SK-N-SH (cell line): ENCODE data around the gene KYNU. TPM values are rescaled to one million over a fixed set of nuclear protein-coding genes. Genes with fewer than 3 reads are reported as not detected.

Experiments
- CTCF ChIA-PET: fragments of 300-600, 350-600 bp; formaldehyde crosslinking; extraction: SDS; loops from one replicate; lab custom pipeline; 2021; lab: Yijun Ruan, JAX
- POLR2A ChIA-PET: fragments of 350-600 bp; sonication (Branson Sonifier 250); formaldehyde crosslinking; extraction: SDS; loops from one replicate; lab custom pipeline; 2020; ENCODE audit warnings: antibody characterized with exemption, inconsistent platforms; lab: Yijun Ruan, JAX
- DNase-seq: peaks from one replicate; pipeline ENCODE4 v3.0.0; 2012
- H2AFZ ChIP-seq: fragments of 200-600 bp; sonication (generic); 2 replicates; pipeline ENCODE4 v1.8.1; 2016; ENCODE audit warnings: antibody characterized with exemption, mild to moderate bottlenecking, low read depth
- H3F3A ChIP-seq: fragments of 200-600 bp; sonication (generic); replicated peaks from 2 replicates; pipeline ENCODE3; 2016; ENCODE audit warnings: antibody characterized with exemption, mild to moderate bottlenecking; ENCODE audit not compliant: insufficient read depth
- H3K27ac ChIP-seq, 2 experiments: fragments of 200-500 bp in 1 of 2; fragments of 200-600 bp in 1 of 2; sonication (Bioruptor generic) in 1 of 2; sonication (generic), shearing (Covaris generic) in 1 of 2; 2 replicates each; pipeline versions ENCODE4 v1.5.1 to v1.6.1; 2014 to 2016; ENCODE audit warnings: low read depth in 2 of 2, inconsistent platforms in 1 of 2, low read length in 1 of 2, mild to moderate bottlenecking in 1 of 2, mixed read lengths in 1 of 2
- H3K27me3 ChIP-seq: fragments of 200-600 bp; sonication (generic), shearing (Covaris generic); 2 replicates; pipeline ENCODE4 v1.6.1; 2016; ENCODE audit warnings: mixed run types; ENCODE audit not compliant: insufficient read depth
- H3K36me3 ChIP-seq, 2 experiments: fragments of 200-500 bp in 1 of 2; fragments of 200-600 bp in 1 of 2; sonication (Bioruptor generic) in 1 of 2; sonication (generic) in 1 of 2; replicated peaks in 1 of 2; 2 replicates each; pipeline versions ENCODE3 to v1.5.1; 2014 to 2016; ENCODE audit warnings: low read length in 1 of 2, mild to moderate bottlenecking in 1 of 2; ENCODE audit not compliant: insufficient read depth in 2 of 2, control insufficient read depth in 1 of 2
- H3K4me1 ChIP-seq, 2 experiments: fragments of 200-500 bp in 1 of 2; fragments of 200-600 bp in 1 of 2; sonication (Bioruptor generic) in 1 of 2; sonication (generic), shearing (Covaris generic) in 1 of 2; 2 replicates each; pipeline versions ENCODE4 v1.5.1 to v1.6.1; 2014 to 2016; ENCODE audit warnings: low read depth in 1 of 2, low read length in 1 of 2, mixed run types in 1 of 2; ENCODE audit not compliant: insufficient read depth in 2 of 2, control insufficient read depth in 1 of 2
- H3K4me2 ChIP-seq: fragments of 200-600 bp; sonication (generic), shearing (Covaris generic); 2 replicates; pipeline ENCODE4 v1.6.1; 2017; ENCODE audit warnings: mixed run types
- H3K4me3 ChIP-seq, 2 experiments: fragments of 200-500 bp in 1 of 2; fragments of 200-600 bp in 1 of 2; sonication (Bioruptor generic) in 1 of 2; sonication (generic), shearing (Covaris generic) in 1 of 2; 2 replicates each; pipeline versions ENCODE4 v1.5.1 to v1.8.1; 2014 to 2016; ENCODE audit warnings: low read depth in 2 of 2, inconsistent platforms in 1 of 2, low read length in 1 of 2, mild to moderate bottlenecking in 1 of 2, mixed read lengths in 1 of 2, moderate library complexity in 1 of 2
- H3K79me2 ChIP-seq: fragments of 200-600 bp; sonication (generic); 2 replicates; pipeline ENCODE4 v1.8.1; 2017; ENCODE audit warnings: mild to moderate bottlenecking; ENCODE audit not compliant: insufficient read depth
- H3K9ac ChIP-seq: fragments of 200-600 bp; sonication (generic); 2 replicates; pipeline ENCODE4 v1.6.1; 2017; ENCODE audit warnings: mixed run types
- H3K9me2 ChIP-seq: fragments of 200-600 bp; sonication (generic); 2 replicates; pipeline ENCODE4 v1.6.1; 2017; ENCODE audit warnings: mixed run types
- H3K9me3 ChIP-seq: fragments of 200-600 bp; sonication (generic); 2 replicates; pipeline ENCODE4 v1.6.1; 2017; ENCODE audit warnings: mixed run types, mild to moderate bottlenecking, moderate library complexity
- H4K20me1 ChIP-seq: fragments of 200-600 bp; sonication (generic); 2 replicates; pipeline ENCODE4 v1.6.1; 2017; ENCODE audit warnings: mild to moderate bottlenecking, mixed run types; ENCODE audit not compliant: insufficient read depth
- CTCF ChIP-seq: fragments of 200-600 bp; sonication (generic); IDR thresholded peaks from 2 replicates; pipeline ENCODE4 v1.6.1; 2017; ENCODE audit warnings: antibody characterized with exemption, mild to moderate bottlenecking, moderate library complexity
- EZH2phosphoT487 ChIP-seq: fragments of 200-600 bp; sonication (generic); IDR thresholded peaks from 2 replicates; pipeline ENCODE4 v1.6.1; 2017; ENCODE audit warnings: low read depth, mixed run types, mild to moderate bottlenecking, antibody characterized with exemption, moderate library complexity, borderline replicate concordance
- FOSL2 ChIP-seq: IDR thresholded peaks from 2 replicates; pipeline ENCODE4 v1.4.0; 2012; ENCODE audit warnings: low read depth, mild to moderate bottlenecking, moderate library complexity, borderline replicate concordance
- GATA2 ChIP-seq: sonication (generic); formaldehyde crosslinking; IDR thresholded peaks from 2 replicates; pipeline ENCODE4 v1.5.0; 2020; ENCODE audit warnings: mild to moderate bottlenecking, missing genetic modification reagents
- JUND ChIP-seq: IDR thresholded peaks from 2 replicates; pipeline ENCODE4 v1.4.0; 2012
- MAX ChIP-seq: IDR thresholded peaks from 2 replicates; pipeline ENCODE4 v1.4.0; 2012; ENCODE audit warnings: low read depth
- MXI1 ChIP-seq: IDR thresholded peaks from 2 replicates; pipeline ENCODE4 v1.6.1; 2012; ENCODE audit warnings: mild to moderate bottlenecking, low read depth, low read length, improper control_type of control experiment
- POLR2AphosphoS5 ChIP-seq: IDR thresholded peaks from 2 replicates; pipeline ENCODE4 v1.6.1; 2012; ENCODE audit warnings: low read depth, low read length
- RAD21 ChIP-seq: IDR thresholded peaks from 2 replicates; pipeline ENCODE4 v1.6.1; 2012; ENCODE audit warnings: mild to moderate bottlenecking, low read length
- REST ChIP-seq: IDR thresholded peaks from 2 replicates; pipeline ENCODE4 v1.6.1; 2012; ENCODE audit warnings: mild to moderate bottlenecking, low read depth, low read length, moderate library complexity
- RXRA ChIP-seq: IDR thresholded peaks from 2 replicates; pipeline ENCODE4 v1.4.0; 2012; ENCODE audit warnings: low read depth, mild to moderate bottlenecking, borderline replicate concordance
- SMC3 ChIP-seq: IDR thresholded peaks from 2 replicates; pipeline ENCODE4 v1.6.1; 2012; ENCODE audit warnings: low read depth, low read length, improper control_type of control experiment
- TAF1 ChIP-seq: IDR thresholded peaks from 2 replicates; pipeline ENCODE4 v1.6.1; 2012; ENCODE audit warnings: low read depth, mild to moderate bottlenecking, low read length, moderate library complexity, borderline replicate concordance
- TCF12 ChIP-seq: IDR thresholded peaks from 2 replicates; pipeline ENCODE4 v1.4.0; 2012
- TEAD4 ChIP-seq: IDR thresholded peaks from 2 replicates; pipeline ENCODE4 v1.4.0; 2012; ENCODE audit warnings: mild to moderate bottlenecking, borderline replicate concordance; ENCODE audit not compliant: insufficient read depth
- YY1 ChIP-seq: IDR thresholded peaks from 2 replicates; pipeline ENCODE4 v1.4.0; 2012; ENCODE audit warnings: low read depth, mild to moderate bottlenecking
- WGBS: methylation state at CpG from one replicate; pipeline ENCODE4 v1.1.6; 2017; ENCODE audit warnings: low lambda C conversion rate; 5-methylcytosine and 5-hydroxymethylcytosine counted together
- polyA plus RNA-seq, 3 experiments: library from polyadenylated mRNA; depleted of rRNA; stranded (reverse); fragments of >200 nt; gene quantifications; 2 replicates each; pipeline ENCODE4 v1.2.3, GENCODE V29; 2012
- TF ChIP-seq, protein P1 (sequence below): fragments of 150-350 bp; IDR thresholded peaks from 2 replicates; pipeline ENCODE4 v1.6.1; 2016; ENCODE audit warnings: mild to moderate bottlenecking, low read depth, low read length

Gene KYNU
- polyA plus RNA-seq, 1 of the 3 experiments (the other 2 are of a cell fraction), result not detected

- Histone ChIP-seq H3K79me2 (no peaks in the 10 kb centered on the region), H2AFZ (no peak overlapping the region), H3K9ac (no peak overlapping the region), H3K4me3 (no peak overlapping the region), H3K9me3 (no peaks in the 10 kb centered on the region; the same call in 1 of the 2 replicates), H3K27me3 (no peaks in the 10 kb centered on the region; the same call in 1 of the 2 replicates), H3K27ac (no peak overlapping the region), H3K36me3 (no peaks in the 10 kb centered on the region), H3K4me1 (peaks cover 0 to 3% of the 10 kb centered on the region in 2 experiments; a peak in 1 of 4 replicates), H3F3A (no peaks in the 10 kb centered on the region), H4K20me1 (no peaks in the 10 kb centered on the region), H3K9me2 (no peaks in the 10 kb centered on the region), H3K4me2 (no peak overlapping the region)
- TF ChIP-seq TCF12, result no peak
- TF ChIP-seq CTCF, result no peak
- no peak for TF ChIP-seq REST
- TF ChIP-seq GATA2 (CRISPR knock-in tag), result no peak
- TF ChIP-seq TAF1, result no peak
- TF ChIP-seq MAX, result no peak
- no peak for TF ChIP-seq JUND
- ChIA-PET POLR2A (no interaction called here), CTCF (no interaction called here)
- 63% methylated on average over 1 of the region's 1 CpG for WGBS
- DNase-seq, result no peak
Measured at GRCh38 chr2:142873831-142874287, 3.6 kb upstream of the KYNU start.

DNA sequence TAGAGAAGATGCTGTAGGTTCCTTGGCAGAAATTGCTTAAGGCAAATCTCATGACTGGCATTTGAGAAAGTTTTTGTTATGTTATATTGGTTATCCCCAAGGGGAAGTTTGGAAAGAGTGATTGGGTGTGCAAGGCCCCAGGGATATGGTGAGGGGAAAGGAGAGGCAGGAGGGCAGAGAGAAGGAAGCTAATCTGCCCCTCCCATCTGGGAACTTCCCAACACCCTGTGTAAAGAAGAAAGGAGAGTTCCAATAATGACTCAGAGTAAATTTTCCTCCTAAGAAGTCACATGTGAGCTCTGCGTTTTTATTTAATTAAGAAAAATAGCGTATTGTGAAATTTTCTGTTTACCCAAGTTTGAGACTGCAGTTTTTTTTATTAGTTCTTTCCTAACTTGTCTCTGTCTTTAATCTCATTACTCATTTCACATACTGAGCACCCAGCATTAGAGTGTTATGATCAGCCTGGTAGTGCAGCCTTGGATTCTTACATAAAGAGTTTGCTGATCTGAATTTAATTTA is 3.1 kb upstream of the KYNU start:
- no peak for DNase-seq
- no peak overlapping the region for H3K27ac ChIP-seq
- TF ChIP-seq CTCF (no peak), TEAD4 (no peak), RXRA (no peak), RAD21 (no peak), MXI1 (no peak), MAX (no peak), EZH2phosphoT487 (no peak), YY1 (no peak), FOSL2 (no peak), SMC3 (no peak), GATA2 (CRISPR knock-in tag) (no peak), POLR2AphosphoS5 (no peak)
- TF ChIP-seq, protein P1, sequence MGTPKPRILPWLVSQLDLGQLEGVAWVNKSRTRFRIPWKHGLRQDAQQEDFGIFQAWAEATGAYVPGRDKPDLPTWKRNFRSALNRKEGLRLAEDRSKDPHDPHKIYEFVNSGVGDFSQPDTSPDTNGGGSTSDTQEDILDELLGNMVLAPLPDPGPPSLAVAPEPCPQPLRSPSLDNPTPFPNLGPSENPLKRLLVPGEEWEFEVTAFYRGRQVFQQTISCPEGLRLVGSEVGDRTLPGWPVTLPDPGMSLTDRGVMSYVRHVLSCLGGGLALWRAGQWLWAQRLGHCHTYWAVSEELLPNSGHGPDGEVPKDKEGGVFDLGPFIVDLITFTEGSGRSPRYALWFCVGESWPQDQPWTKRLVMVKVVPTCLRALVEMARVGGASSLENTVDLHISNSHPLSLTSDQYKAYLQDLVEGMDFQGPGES, result no peak
- TF ChIP-seq, all 33 proteins: peak for 0
- no peaks in the 10 kb centered on the region; the same call in 1 of the 2 replicates for H3K9me3 ChIP-seq
- CTCF ChIA-PET, result no interaction called here
- H3K27me3 ChIP-seq, result no peaks in the 10 kb centered on the region; the same call in 1 of the 2 replicates
- H4K20me1 ChIP-seq, result no peaks in the 10 kb centered on the region
- H3K9ac ChIP-seq, result no peak overlapping the region
- H3K36me3 ChIP-seq, result no peaks in the 10 kb centered on the region
- 12% methylated on average over 2 of the region's 2 CpGs for WGBS
- H3K79me2 ChIP-seq, result no peaks in the 10 kb centered on the region
- no peak overlapping the region for H3K4me3 ChIP-seq
- no peak overlapping the region for H3K4me2 ChIP-seq
- no peaks in the 10 kb centered on the region for H3F3A ChIP-seq
- H2AFZ ChIP-seq, result no peak overlapping the region
- peaks cover 0 to 3% of the 10 kb centered on the region in 2 experiments; a peak in 1 of 4 replicates for H3K4me1 ChIP-seq
- POLR2A ChIA-PET, result no interaction called here
- H3K9me2 ChIP-seq, result no peaks in the 10 kb centered on the region
